Measurements from ENCODE around the gene CCDC138. TPM values are rescaled to one million over a fixed set of nuclear protein-coding genes. Genes with fewer than 3 reads are reported as not detected.

CCDC138 gene
- total RNA-seq, 1 experiment from 2014 or later = 14.9 TPM

- Mint-ChIP-seq H3K27ac (ENCODE audit: unreplicated experiment) (no peak overlapping the region), H3K9me3 (ENCODE audit: unreplicated experiment) (no peaks in the 10 kb centered on the region), H3K27me3 (ENCODE audit: insufficient read depth, unreplicated experiment) (no peaks in the 10 kb centered on the region), H3K36me3 (ENCODE audit: insufficient read depth, unreplicated experiment) (no peaks in the 10 kb centered on the region), H3K4me3 (ENCODE audit: unreplicated experiment) (no peak overlapping the region), H3K4me1 (ENCODE audit: low read depth, unreplicated experiment) (peaks cover 8% of the 10 kb centered on the region)
- no peak for DNase-seq
- BruUV-seq (replicated peaks) = no TSS peak
- POLR2A ChIA-PET = no interaction called here
- TF ChIP-seq, protein P1, sequence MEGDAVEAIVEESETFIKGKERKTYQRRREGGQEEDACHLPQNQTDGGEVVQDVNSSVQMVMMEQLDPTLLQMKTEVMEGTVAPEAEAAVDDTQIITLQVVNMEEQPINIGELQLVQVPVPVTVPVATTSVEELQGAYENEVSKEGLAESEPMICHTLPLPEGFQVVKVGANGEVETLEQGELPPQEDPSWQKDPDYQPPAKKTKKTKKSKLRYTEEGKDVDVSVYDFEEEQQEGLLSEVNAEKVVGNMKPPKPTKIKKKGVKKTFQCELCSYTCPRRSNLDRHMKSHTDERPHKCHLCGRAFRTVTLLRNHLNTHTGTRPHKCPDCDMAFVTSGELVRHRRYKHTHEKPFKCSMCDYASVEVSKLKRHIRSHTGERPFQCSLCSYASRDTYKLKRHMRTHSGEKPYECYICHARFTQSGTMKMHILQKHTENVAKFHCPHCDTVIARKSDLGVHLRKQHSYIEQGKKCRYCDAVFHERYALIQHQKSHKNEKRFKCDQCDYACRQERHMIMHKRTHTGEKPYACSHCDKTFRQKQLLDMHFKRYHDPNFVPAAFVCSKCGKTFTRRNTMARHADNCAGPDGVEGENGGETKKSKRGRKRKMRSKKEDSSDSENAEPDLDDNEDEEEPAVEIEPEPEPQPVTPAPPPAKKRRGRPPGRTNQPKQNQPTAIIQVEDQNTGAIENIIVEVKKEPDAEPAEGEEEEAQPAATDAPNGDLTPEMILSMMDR (IDR thresholded peaks at IDR 0.05; ENCODE audit: insufficient read depth in 1 of 2, low read depth in 1 of 2, low read length in 1 of 2, severe bottlenecking in 1 of 2, unreplicated experiment in 1 of 2) = no peak
- no peak overlapping the region for H3K4me3 ChIP-seq (ENCODE audit: low read depth, low read length)
- H3K4me1 ChIP-seq = no peaks in the 10 kb centered on the region
- CTCF ChIA-PET = no interaction called here
- intact Hi-C loops (cut with micrococcal nuclease; ENCODE audit: unreplicated experiment) = no loop called here
- no peaks in the 10 kb centered on the region for H3K36me3 ChIP-seq (ENCODE audit: control insufficient read depth, insufficient read depth, low read length)
- no peaks in the 10 kb centered on the region for H3K9me3 ChIP-seq
- H3K27me3 ChIP-seq (replicated peaks; ENCODE audit: control insufficient read depth, insufficient read depth, low read length) = no peaks in the 10 kb centered on the region
Observed at GRCh38 chr2:108920686-108921085, 134.1 kb downstream of the CCDC138 start.

DNA sequence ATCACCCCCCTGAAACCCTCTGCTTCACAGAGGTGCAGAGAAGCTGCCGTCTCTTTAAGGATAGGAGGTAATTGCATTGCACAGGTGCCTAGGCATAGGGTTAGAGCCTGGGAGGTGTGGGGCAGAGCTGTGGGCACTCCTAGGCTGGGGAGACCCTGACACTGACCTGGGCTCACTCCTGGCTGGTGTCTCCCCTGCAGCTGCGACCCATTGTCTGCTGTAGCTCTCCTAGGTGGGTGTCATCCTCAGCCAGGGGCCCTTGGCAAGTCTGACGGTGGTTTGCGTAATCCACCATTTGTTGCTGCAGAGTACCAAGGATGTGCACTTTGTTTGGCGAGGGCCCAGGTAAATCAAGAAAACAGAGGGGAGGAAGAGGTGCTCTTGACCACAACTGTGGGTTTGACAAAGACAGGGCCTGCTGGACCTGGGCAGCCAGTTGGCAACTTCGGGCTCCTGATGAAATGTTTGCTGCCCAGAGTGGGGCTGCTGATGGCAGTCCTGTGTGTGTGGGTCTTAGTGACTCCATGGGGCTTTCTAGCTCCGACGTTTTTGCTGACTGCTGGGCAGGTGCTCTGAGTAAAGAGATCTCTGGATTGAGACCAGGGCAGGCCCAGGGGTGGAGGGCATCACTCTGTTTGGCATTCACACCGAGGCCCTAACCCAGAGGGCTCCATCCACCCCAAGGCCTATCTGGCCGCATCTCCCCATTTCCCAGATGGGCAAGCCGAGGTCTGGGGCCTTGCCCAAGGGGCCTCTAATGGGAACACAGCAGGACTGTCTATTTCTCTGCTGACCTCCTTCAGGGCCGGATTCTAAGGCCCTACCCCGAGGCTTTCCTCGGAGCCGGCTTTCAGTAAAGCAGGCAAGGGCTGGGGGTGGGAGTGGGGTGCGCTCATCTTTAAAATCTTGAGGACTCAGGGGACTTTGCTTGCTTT, 134.8 kb downstream of the CCDC138 start:
- H3K27me3 ChIP-seq (replicated peaks; ENCODE audit: control insufficient read depth, insufficient read depth, low read length) = no peaks in the 10 kb centered on the region
- POLR2A ChIA-PET = no interaction called here
- no TSS peak for BruUV-seq (replicated peaks)
- no peaks in the 10 kb centered on the region for H3K36me3 ChIP-seq (ENCODE audit: control insufficient read depth, insufficient read depth, low read length)
- H3K9me3 ChIP-seq = no peaks in the 10 kb centered on the region
- H3K27ac Mint-ChIP-seq (ENCODE audit: unreplicated experiment) = no peak overlapping the region
- H3K9me3 Mint-ChIP-seq (ENCODE audit: unreplicated experiment) = no peaks in the 10 kb centered on the region
- H3K36me3 Mint-ChIP-seq (ENCODE audit: insufficient read depth, unreplicated experiment) = no peaks in the 10 kb centered on the region
- H3K4me3 ChIP-seq (ENCODE audit: low read depth, low read length) = no peak overlapping the region
- TF ChIP-seq, protein P1 (IDR thresholded peaks at IDR 0.05; ENCODE audit: insufficient read depth in 1 of 2, low read depth in 1 of 2, low read length in 1 of 2, severe bottlenecking in 1 of 2, unreplicated experiment in 1 of 2) = no peak
- intact Hi-C loops (cut with micrococcal nuclease; ENCODE audit: unreplicated experiment) = no loop called here
- H3K4me3 Mint-ChIP-seq (ENCODE audit: unreplicated experiment) = no peak overlapping the region
- no peak for DNase-seq
- H3K4me1 Mint-ChIP-seq (ENCODE audit: low read depth, unreplicated experiment) = peaks cover 8% of the 10 kb centered on the region
- H3K27me3 Mint-ChIP-seq (ENCODE audit: insufficient read depth, unreplicated experiment) = no peaks in the 10 kb centered on the region
- no peaks in the 10 kb centered on the region for H3K4me1 ChIP-seq
- CTCF ChIA-PET = no interaction called here

GRCh38 chr2:108922141-108922915, 135.8 kb downstream of the CCDC138 start:
- no TSS peak for BruUV-seq (replicated peaks)
- Mint-ChIP-seq H3K4me3 (ENCODE audit: unreplicated experiment) (no peak overlapping the region), H3K27me3 (ENCODE audit: insufficient read depth, unreplicated experiment) (no peaks in the 10 kb centered on the region), H3K9me3 (ENCODE audit: unreplicated experiment) (no peaks in the 10 kb centered on the region), H3K36me3 (ENCODE audit: insufficient read depth, unreplicated experiment) (no peaks in the 10 kb centered on the region), H3K27ac (ENCODE audit: unreplicated experiment) (no peak overlapping the region), H3K4me1 (ENCODE audit: low read depth, unreplicated experiment) (peaks cover 8% of the 10 kb centered on the region)
- Histone ChIP-seq H3K36me3 (ENCODE audit: control insufficient read depth, insufficient read depth, low read length) (no peaks in the 10 kb centered on the region), H3K27me3 (replicated peaks; ENCODE audit: control insufficient read depth, insufficient read depth, low read length) (no peaks in the 10 kb centered on the region), H3K4me3 (ENCODE audit: low read depth, low read length) (no peak overlapping the region), H3K4me1 (no peaks in the 10 kb centered on the region), H3K9me3 (no peaks in the 10 kb centered on the region)
- ChIA-PET POLR2A (no interaction called here), CTCF (no interaction called here)
- intact Hi-C loops (cut with micrococcal nuclease; ENCODE audit: unreplicated experiment) = no loop called here
- DNase-seq = no peak
- TF ChIP-seq, protein P1 (IDR thresholded peaks at IDR 0.05; ENCODE audit: insufficient read depth in 1 of 2, low read depth in 1 of 2, low read length in 1 of 2, severe bottlenecking in 1 of 2, unreplicated experiment in 1 of 2) = no peak
